ENCODE results near the gene RETREG2.

DNA sequence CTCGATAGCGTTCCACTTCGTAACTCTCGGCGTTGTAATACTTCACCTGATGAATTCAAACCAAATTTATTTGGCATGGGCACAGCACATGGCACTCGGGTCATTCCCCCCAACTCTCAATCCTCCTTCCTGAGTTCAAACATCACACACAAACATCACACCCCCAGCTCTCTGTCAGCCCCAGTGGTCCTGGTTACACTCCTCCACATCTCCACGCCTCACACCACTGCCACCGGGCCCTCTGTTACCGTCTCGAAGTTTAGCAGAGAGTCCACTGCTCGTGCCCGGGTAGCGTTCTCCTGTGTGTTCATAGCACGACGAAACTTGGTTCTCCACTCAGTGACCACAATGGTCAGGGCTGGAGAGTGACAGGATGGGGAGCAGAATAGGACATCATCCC lies 36.1 kb downstream of the RETREG2 start:
- no peak for TF ChIP-seq POLR2A (IDR thresholded peaks at IDR 0.05)
- TF ChIP-seq, protein P1, sequence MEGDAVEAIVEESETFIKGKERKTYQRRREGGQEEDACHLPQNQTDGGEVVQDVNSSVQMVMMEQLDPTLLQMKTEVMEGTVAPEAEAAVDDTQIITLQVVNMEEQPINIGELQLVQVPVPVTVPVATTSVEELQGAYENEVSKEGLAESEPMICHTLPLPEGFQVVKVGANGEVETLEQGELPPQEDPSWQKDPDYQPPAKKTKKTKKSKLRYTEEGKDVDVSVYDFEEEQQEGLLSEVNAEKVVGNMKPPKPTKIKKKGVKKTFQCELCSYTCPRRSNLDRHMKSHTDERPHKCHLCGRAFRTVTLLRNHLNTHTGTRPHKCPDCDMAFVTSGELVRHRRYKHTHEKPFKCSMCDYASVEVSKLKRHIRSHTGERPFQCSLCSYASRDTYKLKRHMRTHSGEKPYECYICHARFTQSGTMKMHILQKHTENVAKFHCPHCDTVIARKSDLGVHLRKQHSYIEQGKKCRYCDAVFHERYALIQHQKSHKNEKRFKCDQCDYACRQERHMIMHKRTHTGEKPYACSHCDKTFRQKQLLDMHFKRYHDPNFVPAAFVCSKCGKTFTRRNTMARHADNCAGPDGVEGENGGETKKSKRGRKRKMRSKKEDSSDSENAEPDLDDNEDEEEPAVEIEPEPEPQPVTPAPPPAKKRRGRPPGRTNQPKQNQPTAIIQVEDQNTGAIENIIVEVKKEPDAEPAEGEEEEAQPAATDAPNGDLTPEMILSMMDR (IDR thresholded peaks at IDR 0.05), result no peak
